Measurements from ENCODE around the gene PPIG.

PPIG gene

GRCh38 chr2:169664978-169665930, 81.1 kb downstream of the PPIG start:
- H3K79me2 ChIP-seq (ENCODE audit: low read length) = no peaks in the 10 kb centered on the region
- H4K20me1 ChIP-seq (ENCODE audit: insufficient read depth, low read length) = no peaks in the 10 kb centered on the region
- H3K27me3 ChIP-seq (ENCODE audit: low read depth, low read length) = no peaks in the 10 kb centered on the region
- no peak overlapping the region for H3K9ac ChIP-seq (ENCODE audit: low read length)
- H2AFZ ChIP-seq (ENCODE audit: low read depth, low read length) = no peak overlapping the region
- no peaks in the 10 kb centered on the region for H3K36me3 ChIP-seq (replicated peaks; ENCODE audit: low read depth, low read length)
- H3K27ac ChIP-seq (ENCODE audit: low read length) = no peak overlapping the region
- H3K4me1 ChIP-seq (ENCODE audit: low read length) = peaks cover 8% of the 10 kb centered on the region; the same call in 1 of the 2 replicates
- no peak overlapping the region for H3K4me2 ChIP-seq (ENCODE audit: low read length)
- H3K4me3 ChIP-seq (ENCODE audit: low read length) = no peak overlapping the region
- no peak for TF ChIP-seq EZH2phosphoT487 (IDR thresholded peaks at IDR 0.05; ENCODE audit: low read depth)
- TF ChIP-seq, protein P1, sequence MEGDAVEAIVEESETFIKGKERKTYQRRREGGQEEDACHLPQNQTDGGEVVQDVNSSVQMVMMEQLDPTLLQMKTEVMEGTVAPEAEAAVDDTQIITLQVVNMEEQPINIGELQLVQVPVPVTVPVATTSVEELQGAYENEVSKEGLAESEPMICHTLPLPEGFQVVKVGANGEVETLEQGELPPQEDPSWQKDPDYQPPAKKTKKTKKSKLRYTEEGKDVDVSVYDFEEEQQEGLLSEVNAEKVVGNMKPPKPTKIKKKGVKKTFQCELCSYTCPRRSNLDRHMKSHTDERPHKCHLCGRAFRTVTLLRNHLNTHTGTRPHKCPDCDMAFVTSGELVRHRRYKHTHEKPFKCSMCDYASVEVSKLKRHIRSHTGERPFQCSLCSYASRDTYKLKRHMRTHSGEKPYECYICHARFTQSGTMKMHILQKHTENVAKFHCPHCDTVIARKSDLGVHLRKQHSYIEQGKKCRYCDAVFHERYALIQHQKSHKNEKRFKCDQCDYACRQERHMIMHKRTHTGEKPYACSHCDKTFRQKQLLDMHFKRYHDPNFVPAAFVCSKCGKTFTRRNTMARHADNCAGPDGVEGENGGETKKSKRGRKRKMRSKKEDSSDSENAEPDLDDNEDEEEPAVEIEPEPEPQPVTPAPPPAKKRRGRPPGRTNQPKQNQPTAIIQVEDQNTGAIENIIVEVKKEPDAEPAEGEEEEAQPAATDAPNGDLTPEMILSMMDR (IDR thresholded peaks at IDR 0.05; ENCODE audit: low read depth, low read length) = no peak
- no peaks in the 10 kb centered on the region for H3K9me3 ChIP-seq (ENCODE audit: insufficient read depth, low read length)

DNA sequence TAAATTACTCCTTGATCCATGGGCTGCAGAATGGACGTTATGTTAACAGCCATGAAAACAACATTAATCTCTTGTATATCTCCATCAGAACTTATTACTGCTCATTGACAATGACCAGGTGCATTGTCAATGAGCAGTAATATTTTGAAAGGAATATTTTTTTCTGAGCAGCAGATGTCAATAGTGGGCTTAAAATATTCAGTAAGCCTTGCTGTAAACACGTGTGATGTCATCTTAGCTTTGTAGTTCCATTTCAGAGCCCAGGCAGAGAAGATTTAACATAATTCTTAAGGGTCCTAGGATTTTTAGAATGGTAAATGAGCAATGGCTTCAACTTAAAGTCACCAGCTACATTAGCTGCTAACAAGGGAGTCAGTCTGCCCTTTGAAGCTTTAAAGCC, 83.4 kb downstream of the PPIG start:
- Histone ChIP-seq H3K4me2 (ENCODE audit: low read length) (no peak overlapping the region), H3K27me3 (ENCODE audit: low read depth, low read length) (no peaks in the 10 kb centered on the region), H4K20me1 (ENCODE audit: insufficient read depth, low read length) (no peaks in the 10 kb centered on the region)

DNA sequence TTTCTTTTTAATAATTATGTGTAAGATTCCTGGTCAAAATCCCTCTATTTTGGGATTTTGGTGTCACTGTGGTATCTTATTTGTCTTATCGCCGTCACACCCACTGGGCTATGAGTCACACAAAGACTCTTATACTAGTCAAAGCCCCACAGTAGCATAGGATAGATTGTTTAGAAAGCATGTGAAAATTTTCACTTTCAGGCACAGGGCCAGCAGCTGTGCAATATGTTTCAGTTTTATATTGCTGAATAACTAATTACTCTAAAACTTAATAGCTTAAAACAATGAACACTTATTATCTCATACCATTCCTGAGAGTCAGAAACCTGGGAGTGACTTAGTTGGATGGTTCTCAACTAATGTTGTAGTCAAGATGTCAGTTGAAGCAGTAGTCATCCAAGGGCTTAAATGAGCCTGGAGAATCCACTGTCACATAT, 86.1 kb downstream of the PPIG start:
- no peaks in the 10 kb centered on the region for H3K4me1 ChIP-seq (ENCODE audit: low read length)
- no peak overlapping the region for H3K4me2 ChIP-seq (ENCODE audit: low read length)
- H4K20me1 ChIP-seq (ENCODE audit: insufficient read depth, low read length) = no peaks in the 10 kb centered on the region
- H3K27me3 ChIP-seq (ENCODE audit: low read depth, low read length) = no peaks in the 10 kb centered on the region
- no peaks in the 10 kb centered on the region for H3K9me3 ChIP-seq (ENCODE audit: insufficient read depth, low read length)
- H3K36me3 ChIP-seq (replicated peaks; ENCODE audit: low read depth, low read length) = no peaks in the 10 kb centered on the region
- H3K27ac ChIP-seq (ENCODE audit: low read length) = no peak overlapping the region
- no peak overlapping the region for H3K9ac ChIP-seq (ENCODE audit: low read length)
- H3K79me2 ChIP-seq (ENCODE audit: low read length) = no peaks in the 10 kb centered on the region
- no peak overlapping the region for H3K4me3 ChIP-seq (ENCODE audit: low read length)
- H2AFZ ChIP-seq (ENCODE audit: low read depth, low read length) = no peak overlapping the region
- no peak for TF ChIP-seq EZH2phosphoT487 (IDR thresholded peaks at IDR 0.05; ENCODE audit: low read depth)
- TF ChIP-seq, protein P1 (IDR thresholded peaks at IDR 0.05; ENCODE audit: low read depth, low read length) = no peak

More for the DNA sequence above, 83.4 kb downstream of the PPIG start:
- TF ChIP-seq, protein P1 (IDR thresholded peaks at IDR 0.05; ENCODE audit: low read depth, low read length) = no peak
- no peak for TF ChIP-seq EZH2phosphoT487 (IDR thresholded peaks at IDR 0.05; ENCODE audit: low read depth)
- no peaks in the 10 kb centered on the region for H3K79me2 ChIP-seq (ENCODE audit: low read length)
- no peak overlapping the region for H3K9ac ChIP-seq (ENCODE audit: low read length)
- no peaks in the 10 kb centered on the region for H3K36me3 ChIP-seq (replicated peaks; ENCODE audit: low read depth, low read length)
- H3K4me3 ChIP-seq (ENCODE audit: low read length) = no peak overlapping the region
- H3K9me3 ChIP-seq (ENCODE audit: insufficient read depth, low read length) = no peaks in the 10 kb centered on the region
- H3K27ac ChIP-seq (ENCODE audit: low read length) = no peak overlapping the region
- H3K4me1 ChIP-seq (ENCODE audit: low read length) = no peaks in the 10 kb centered on the region
- no peak overlapping the region for H2AFZ ChIP-seq (ENCODE audit: low read depth, low read length)

DNA sequence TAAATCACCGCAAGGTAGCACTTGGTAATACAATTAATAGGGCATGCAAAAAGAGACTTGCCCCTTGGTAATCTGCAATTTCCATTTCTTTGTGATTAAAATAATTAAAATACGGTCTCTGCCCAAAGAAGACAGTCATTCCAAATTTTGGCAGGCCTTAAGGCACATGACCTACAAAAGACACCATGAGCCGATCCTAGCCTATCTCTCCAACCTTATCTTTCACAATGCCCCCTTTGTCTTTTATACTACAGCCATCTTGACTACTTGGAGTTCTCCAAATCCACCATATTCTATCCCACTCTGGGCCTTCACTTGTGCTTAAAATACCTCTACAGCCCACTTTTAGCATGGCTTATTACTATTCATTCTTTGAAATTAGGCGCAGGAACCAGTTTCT, 86.8 kb downstream of the PPIG start:
- no peaks in the 10 kb centered on the region for H3K4me1 ChIP-seq (ENCODE audit: low read length)
- no peak overlapping the region for H2AFZ ChIP-seq (ENCODE audit: low read depth, low read length)

More for the DNA sequence above, 86.8 kb downstream of the PPIG start:
- Histone ChIP-seq H4K20me1 (ENCODE audit: insufficient read depth, low read length) (no peaks in the 10 kb centered on the region), H3K9me3 (ENCODE audit: insufficient read depth, low read length) (no peaks in the 10 kb centered on the region), H3K27me3 (ENCODE audit: low read depth, low read length) (no peaks in the 10 kb centered on the region), H3K4me3 (ENCODE audit: low read length) (no peak overlapping the region), H3K4me2 (ENCODE audit: low read length) (no peak overlapping the region), H3K79me2 (ENCODE audit: low read length) (no peaks in the 10 kb centered on the region), H3K9ac (ENCODE audit: low read length) (no peak overlapping the region), H3K27ac (ENCODE audit: low read length) (no peak overlapping the region), H3K36me3 (replicated peaks; ENCODE audit: low read depth, low read length) (no peaks in the 10 kb centered on the region)
- TF ChIP-seq EZH2phosphoT487 (IDR thresholded peaks at IDR 0.05; ENCODE audit: low read depth) = no peak
- TF ChIP-seq, protein P1 (IDR thresholded peaks at IDR 0.05; ENCODE audit: low read depth, low read length) = no peak

Data from OCI-LY3 (cell line).